Activated CD8-positive, alpha-beta T cell treated with anti-CD3 and anti-CD28 coated beads for 36 hours (primary cell): ENCODE measurements around the gene ELAVL2. TPM values are rescaled to one million over a fixed set of nuclear protein-coding genes. Genes with fewer than 3 reads are reported as not detected.

Experiments used
- ATAC-seq: fragments of 200-7000 bp; cut with Tn5 transposase; one replicate; pipeline ENCODE4 v1.10.0; 2021; ENCODE audit warnings: mild to moderate bottlenecking, moderate library complexity
- CTCF ChIA-PET: fragments of 350-600 bp; sonication (Branson Sonifier 250); formaldehyde crosslinking; loops from one replicate; lab custom pipeline; 2021; ENCODE audit warnings: antibody characterized with exemption; lab: Charles Lee
- POLR2A ChIA-PET: fragments of 350-600 bp; sonication (Branson Sonifier 250); formaldehyde crosslinking; loops from one replicate; lab custom pipeline; 2021; ENCODE audit warnings: antibody characterized with exemption; lab: Charles Lee
- DNase-seq: peaks from one replicate; pipeline ENCODE4 v3.0.0-alpha.2; 2020
- H3K27ac Mint-ChIP-seq: one replicate; pipeline ENCODE4 v1.8.0; 2021; ENCODE audit warnings: mild to moderate bottlenecking, mixed read lengths
- H3K27me3 Mint-ChIP-seq: one replicate; pipeline ENCODE4 v1.8.0; 2021; ENCODE audit warnings: mixed read lengths
- H3K36me3 Mint-ChIP-seq: one replicate; pipeline ENCODE4 v1.8.0; 2021; ENCODE audit warnings: low read depth, mixed read lengths
- H3K4me1 Mint-ChIP-seq: one replicate; pipeline ENCODE4 v1.8.0; 2021; ENCODE audit warnings: low read depth, mixed read lengths
- H3K4me3 Mint-ChIP-seq: one replicate; pipeline ENCODE4 v1.8.0; 2021; ENCODE audit warnings: mild to moderate bottlenecking, moderate library complexity, mixed read lengths
- H3K9me3 Mint-ChIP-seq: one replicate; pipeline ENCODE4 v1.8.0; 2021; ENCODE audit warnings: mixed read lengths
- intact Hi-C: fragments of 100-400 bp; cut with micrococcal nuclease; formaldehyde crosslinking; loops from one replicate; pipeline ENCODE4 v1.10.0; 2022
- total RNA-seq, 2 experiments: library from RNA; stranded (reverse); gene quantifications; one replicate each; pipeline ENCODE4 v1.2.3, GENCODE V29; 2021
- TF ChIP-seq, protein P1 (sequence below): fragments of 200-600 bp; IDR thresholded peaks from one replicate; pipeline ENCODE4 v1.8.0; 2022; ENCODE audit warnings: antibody characterized with exemption, mild to moderate bottlenecking

The ELAVL2 gene
- total RNA-seq, 2 experiments from 2014 or later: not detected

DNA sequence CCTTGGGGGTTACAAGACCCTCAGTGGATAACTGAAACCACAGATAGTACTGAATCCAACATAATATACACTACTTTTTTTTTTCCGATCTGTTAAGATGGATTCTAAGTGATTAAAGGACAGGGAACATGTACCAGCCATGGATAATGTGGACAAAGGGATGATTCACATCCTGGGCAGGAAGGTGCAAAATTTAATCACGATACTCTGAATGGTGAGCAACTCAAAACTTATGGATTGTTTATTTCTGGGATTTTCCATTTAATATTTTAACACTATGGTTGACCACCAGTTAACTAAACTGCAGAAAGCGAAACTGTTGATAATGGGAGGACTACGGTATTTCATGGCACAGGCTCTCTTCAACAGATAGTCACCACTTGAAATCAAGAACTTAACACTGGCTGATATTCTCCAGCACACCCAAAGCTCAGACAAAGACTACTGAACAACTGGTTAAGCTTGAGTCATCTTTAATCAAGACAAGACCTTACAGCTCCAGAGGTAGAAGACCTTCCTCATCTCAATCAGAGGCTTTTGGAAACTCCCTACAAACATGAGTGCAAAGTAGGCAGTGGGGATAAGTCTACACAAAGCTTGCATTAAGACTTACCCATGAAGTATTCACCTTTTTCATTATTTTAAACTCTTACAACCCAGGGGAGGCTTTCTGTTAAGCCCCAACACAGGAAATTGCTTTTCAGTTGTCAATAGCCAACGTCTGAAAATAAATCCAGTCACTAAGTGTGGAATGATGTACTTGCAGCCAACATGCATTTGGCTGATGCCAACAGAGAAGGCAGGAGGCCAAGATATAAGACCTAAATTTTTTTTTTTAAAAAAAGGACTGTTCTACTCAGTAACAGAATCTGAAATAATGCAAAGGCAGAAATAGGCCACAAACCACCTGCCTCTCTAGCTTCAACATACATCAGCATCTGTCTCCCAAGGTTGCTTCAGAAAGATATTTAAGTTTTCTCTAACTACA is 78.7 kb downstream of the ELAVL2 start:
- Mint-ChIP-seq H3K27ac (no peak overlapping the region), H3K36me3 (no peaks in the 10 kb centered on the region), H3K4me3 (no peak overlapping the region), H3K27me3 (no peaks in the 10 kb centered on the region), H3K4me1 (no peaks in the 10 kb centered on the region), H3K9me3 (peaks cover 11% of the 10 kb centered on the region)
- no peak for DNase-seq
- ChIA-PET POLR2A (no interaction called here), CTCF (no interaction called here)
- TF ChIP-seq, protein P1, sequence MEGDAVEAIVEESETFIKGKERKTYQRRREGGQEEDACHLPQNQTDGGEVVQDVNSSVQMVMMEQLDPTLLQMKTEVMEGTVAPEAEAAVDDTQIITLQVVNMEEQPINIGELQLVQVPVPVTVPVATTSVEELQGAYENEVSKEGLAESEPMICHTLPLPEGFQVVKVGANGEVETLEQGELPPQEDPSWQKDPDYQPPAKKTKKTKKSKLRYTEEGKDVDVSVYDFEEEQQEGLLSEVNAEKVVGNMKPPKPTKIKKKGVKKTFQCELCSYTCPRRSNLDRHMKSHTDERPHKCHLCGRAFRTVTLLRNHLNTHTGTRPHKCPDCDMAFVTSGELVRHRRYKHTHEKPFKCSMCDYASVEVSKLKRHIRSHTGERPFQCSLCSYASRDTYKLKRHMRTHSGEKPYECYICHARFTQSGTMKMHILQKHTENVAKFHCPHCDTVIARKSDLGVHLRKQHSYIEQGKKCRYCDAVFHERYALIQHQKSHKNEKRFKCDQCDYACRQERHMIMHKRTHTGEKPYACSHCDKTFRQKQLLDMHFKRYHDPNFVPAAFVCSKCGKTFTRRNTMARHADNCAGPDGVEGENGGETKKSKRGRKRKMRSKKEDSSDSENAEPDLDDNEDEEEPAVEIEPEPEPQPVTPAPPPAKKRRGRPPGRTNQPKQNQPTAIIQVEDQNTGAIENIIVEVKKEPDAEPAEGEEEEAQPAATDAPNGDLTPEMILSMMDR: no peak
- intact Hi-C loops: no loop called here
- ATAC-seq: no peak

DNA sequence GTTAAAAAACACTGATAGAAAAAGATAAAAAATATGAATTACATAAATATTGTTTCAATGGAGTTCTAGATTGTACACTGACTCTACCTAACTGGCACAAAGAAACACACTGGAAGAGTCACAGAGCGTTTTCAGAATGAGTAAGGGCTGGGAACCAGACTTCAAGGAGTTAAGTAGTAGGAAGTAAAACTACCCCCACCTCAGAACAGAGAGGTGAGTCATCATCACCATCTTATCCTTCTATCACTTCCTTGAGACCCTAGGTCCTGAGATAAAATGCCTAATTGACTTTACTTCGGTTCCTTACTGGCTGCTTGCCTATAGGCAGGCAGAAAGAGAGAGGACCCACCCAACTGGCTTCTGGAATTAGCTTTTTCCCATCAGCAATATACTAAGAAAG is 79.7 kb downstream of the ELAVL2 start:
- no peak overlapping the region for H3K27ac Mint-ChIP-seq
- no peak overlapping the region for H3K4me3 Mint-ChIP-seq
- ATAC-seq (no peak), DNase-seq (no peak)
- H3K9me3 Mint-ChIP-seq: peaks cover 11% of the 10 kb centered on the region
- H3K27me3 Mint-ChIP-seq: no peaks in the 10 kb centered on the region
- ChIA-PET POLR2A (no interaction called here), CTCF (no interaction called here)
- no peaks in the 10 kb centered on the region for H3K36me3 Mint-ChIP-seq
- intact Hi-C loops: no loop called here
- H3K4me1 Mint-ChIP-seq: no peaks in the 10 kb centered on the region
- TF ChIP-seq, protein P1: no peak

DNA sequence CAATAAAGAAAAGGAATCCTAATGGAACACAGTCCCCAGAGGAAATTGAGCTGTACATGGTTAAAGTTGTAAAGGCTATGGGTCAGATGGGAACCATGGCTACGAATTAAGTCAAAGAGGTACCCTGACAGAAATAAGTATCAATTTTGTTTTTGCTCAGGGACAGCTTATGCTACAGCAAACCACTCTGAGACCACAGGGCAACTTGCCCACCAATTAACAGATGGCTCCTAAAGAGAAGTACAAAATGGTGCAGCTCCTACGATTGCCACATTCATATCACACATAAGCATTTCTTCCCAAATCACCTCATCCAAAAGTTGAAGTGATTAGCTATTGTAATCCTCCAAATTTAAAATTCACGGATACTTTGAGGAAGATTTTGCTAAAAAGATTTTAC is 83.0 kb downstream of the ELAVL2 start:
- no peak overlapping the region for H3K27ac Mint-ChIP-seq
- no peaks in the 10 kb centered on the region for H3K27me3 Mint-ChIP-seq
- no peaks in the 10 kb centered on the region for H3K4me1 Mint-ChIP-seq
- peaks cover 6% of the 10 kb centered on the region for H3K9me3 Mint-ChIP-seq
- H3K4me3 Mint-ChIP-seq: no peak overlapping the region
- DNase-seq (no peak), ATAC-seq (no peak)
- intact Hi-C loops: no loop called here
- TF ChIP-seq, protein P1: no peak
- H3K36me3 Mint-ChIP-seq: no peaks in the 10 kb centered on the region
- CTCF ChIA-PET: no interaction called here
- POLR2A ChIA-PET: no interaction called here

DNA sequence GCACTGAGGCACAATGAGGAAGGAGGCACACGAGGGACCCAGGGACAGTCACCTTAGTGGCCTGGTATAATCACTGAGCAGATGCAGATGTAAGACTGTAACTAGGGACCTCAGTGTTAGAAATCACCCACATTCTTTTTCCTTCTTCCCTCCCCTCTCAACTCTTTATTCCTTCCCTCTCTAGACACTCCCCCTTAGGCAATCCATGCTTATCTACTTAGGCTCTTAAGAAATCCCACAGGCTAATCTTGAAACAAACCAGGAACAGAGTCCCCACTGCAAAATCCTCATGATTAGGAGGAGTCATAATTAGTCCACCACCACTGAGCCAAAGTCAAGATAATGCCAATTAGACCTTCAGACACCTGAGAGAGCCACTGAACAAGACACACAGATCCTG is 84.7 kb downstream of the ELAVL2 start:
- no peak overlapping the region for H3K4me3 Mint-ChIP-seq
- H3K36me3 Mint-ChIP-seq: no peaks in the 10 kb centered on the region
- H3K4me1 Mint-ChIP-seq: no peaks in the 10 kb centered on the region
- intact Hi-C loops: no loop called here
- H3K9me3 Mint-ChIP-seq: peaks cover 1% of the 10 kb centered on the region
- no peak for DNase-seq
- no peaks in the 10 kb centered on the region for H3K27me3 Mint-ChIP-seq
- TF ChIP-seq, protein P1: no peak
- POLR2A ChIA-PET: no interaction called here
- no peak for ATAC-seq
- H3K27ac Mint-ChIP-seq: no peak overlapping the region
- CTCF ChIA-PET: no interaction called here

DNA sequence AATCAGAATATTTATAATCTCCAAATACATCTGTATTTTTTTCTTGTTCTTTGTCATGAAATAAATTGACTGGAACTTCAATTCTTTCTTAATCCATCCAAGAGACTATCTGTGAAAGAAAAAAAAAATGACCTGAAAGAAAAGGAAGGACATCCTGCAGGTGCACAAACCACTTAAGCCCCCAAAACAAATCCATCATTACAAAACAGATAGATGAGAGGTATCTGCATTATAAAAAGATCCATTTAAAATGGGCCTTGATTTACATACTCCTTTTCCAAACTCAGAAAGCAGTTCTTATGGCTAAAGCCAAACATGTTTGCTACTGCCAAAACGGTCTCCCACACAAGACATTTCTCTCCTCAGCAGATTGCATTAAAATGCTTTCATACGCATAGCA is 85.5 kb downstream of the ELAVL2 start:
- DNase-seq: no peak
- ChIA-PET POLR2A (no interaction called here), CTCF (no interaction called here)
- no peak overlapping the region for H3K4me3 Mint-ChIP-seq
- H3K36me3 Mint-ChIP-seq: no peaks in the 10 kb centered on the region
- no peaks in the 10 kb centered on the region for H3K4me1 Mint-ChIP-seq
- no peaks in the 10 kb centered on the region for H3K27me3 Mint-ChIP-seq
- TF ChIP-seq, protein P1: no peak
- intact Hi-C loops: no loop called here
- ATAC-seq: no peak
- H3K27ac Mint-ChIP-seq: no peak overlapping the region
- no peaks in the 10 kb centered on the region for H3K9me3 Mint-ChIP-seq
